Colon (tissue), 2 donors: ENCODE data around the gene PDE4A.
"Not testable (repeated sequence)": the region's sequence is repeated elsewhere in the genome, so short reads cannot be mapped to it uniquely, and the experiment has no call there.

Source experiments
- FAIRE-seq: peaks from 2 replicates; lab custom pipeline; 2012; peaks lifted over from hg19 to GRCh38; lab: Jason Lieb, UNC
- donor health status: control.
- donor health status: control.

PDE4A gene

DNA sequence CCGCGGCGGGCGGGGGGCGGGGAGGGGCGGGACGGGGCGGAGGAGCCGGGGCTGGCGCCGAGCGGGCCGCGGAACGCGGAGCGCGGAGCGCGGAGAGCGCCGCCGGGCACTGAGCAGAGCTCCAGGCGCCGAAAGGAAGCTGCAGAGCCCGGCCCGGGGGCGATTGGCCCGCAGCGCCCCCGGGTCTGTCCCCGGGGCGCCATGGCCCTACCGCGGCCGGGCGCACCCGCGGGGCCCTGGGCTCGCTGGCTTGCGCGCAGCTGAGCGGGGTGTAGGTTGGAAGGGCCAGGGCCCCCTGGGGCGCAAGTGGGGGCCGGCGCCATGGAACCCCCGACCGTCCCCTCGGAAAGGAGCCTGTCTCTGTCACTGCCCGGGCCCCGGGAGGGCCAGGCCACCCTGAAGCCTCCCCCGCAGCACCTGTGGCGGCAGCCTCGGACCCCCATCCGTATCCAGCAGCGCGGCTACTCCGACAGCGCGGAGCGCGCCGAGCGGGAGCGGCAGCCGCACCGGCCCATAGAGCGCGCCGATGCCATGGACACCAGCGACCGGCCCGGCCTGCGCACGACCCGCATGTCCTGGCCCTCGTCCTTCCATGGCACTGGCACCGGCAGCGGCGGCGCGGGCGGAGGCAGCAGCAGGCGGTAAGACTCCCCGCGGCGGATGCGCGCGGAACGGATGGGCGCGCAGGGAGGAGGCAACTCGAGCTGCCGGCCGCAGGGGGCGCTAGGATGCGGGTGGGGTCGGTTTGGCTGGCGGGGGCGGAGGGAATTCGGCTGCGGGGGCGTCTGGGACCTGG lies at the start of gene PDE4A:
PDE4A (plus strand) TSS at position 95 of the 796 bp plus-strand sequence; CDS start at position 322, 227 bp downstream.
- FAIRE-seq: no peak

DNA sequence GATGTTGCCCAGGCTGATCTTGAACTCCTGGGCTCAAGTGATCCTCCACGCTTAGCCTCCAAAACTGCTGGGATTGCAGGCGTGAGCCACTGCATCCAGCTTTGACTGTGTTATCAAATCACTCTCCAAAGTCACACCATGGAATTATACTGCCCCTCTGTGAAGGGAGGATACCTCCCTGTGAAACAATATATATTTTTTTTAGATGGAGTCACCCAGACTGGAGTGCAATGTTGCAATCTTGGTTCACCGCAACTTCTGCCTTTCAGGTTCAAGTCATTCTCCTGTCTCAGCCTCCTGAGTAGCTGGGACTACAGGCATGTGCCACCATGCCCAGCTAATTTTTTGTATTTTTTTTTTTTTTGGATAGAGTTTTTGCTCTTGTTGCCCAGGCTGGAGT lies 47.6 kb upstream of the PDE4A start:
- no peak for FAIRE-seq

DNA sequence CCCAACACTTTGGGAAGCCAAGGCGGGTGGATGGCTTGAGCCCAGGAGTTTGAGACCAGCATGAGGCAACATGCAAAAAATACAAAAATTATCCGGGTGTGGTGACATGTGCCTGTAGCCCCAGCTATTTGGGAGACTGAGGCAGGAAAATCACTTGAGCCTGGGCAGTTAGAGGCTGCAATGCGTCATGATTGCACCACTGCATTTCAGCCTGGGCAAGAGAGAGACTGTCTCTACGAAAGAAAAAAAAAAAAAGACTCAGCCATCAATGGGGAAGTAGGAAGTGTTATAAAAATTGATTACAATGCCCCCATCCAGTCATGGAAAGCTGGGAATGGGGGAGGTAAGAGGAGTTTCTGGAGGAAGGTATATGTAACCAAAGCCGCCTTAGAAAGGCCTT lies 45.4 kb upstream of the PDE4A start:
- FAIRE-seq: no peak

DNA sequence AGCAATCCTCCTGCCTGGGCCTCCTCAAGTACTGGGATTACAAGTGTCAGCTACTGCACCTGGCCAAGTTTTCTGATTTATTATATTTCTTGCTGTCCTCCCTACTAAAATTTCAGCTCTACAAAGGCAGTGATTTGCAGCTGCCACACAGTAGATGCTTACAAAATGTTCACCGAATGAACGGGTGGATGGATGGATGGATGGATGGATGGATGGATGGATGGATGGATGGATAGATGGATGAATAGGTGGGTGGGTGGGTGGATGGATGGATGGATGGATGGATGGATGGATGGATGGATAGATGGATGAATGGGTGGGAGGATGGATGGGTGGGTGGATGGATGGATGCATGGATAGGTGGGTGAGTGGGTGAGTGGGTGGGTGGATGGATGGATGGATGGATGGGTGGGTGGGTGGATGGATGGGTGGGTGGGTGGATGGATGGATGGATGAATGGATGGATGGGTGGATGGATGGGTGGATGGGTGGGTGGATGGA lies 43.1 kb upstream of the PDE4A start:
- FAIRE-seq: not testable (repeated sequence)

DNA sequence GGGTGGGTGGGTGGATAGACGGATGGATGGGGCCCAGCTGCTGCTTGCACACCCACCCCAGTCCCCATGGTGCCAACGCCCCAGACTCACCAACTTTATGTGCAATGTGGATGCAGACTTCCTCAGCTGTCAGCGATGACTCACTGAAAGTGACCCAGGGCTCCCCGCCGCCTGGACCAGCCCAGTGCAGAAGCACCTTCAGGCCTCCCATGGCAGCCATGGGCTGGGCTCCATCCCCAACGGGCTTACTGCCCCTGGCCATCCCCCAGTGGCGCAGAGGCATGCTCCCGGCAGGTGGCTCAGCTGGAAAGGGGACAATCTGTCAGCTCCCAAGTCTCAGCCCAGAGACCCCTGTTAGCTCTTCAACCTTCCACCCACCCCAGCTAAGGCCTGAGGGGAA lies 42.2 kb upstream of the PDE4A start:
- no peak for FAIRE-seq

DNA sequence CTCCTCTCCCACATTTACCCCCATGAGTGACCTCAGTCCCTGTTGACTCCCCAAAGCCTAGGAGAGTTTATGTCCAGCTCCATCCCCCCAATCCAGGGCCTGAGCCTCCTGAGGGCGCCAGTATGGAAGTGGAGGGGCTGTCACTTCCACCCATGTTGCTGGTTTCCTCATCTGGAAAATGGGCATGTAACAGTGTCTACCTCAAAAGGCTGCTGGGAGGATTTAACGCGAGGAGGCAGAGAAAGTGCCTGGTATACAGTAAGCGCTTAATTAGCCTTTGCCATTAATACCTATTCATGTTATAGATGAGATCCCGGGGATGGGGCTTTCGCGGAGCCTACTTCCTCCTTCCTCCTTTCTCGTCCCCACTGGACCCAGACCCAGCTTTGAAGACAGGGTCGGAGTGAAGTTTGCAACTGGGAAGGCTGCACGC lies 40.4 kb upstream of the PDE4A start:
- no peak for FAIRE-seq

DNA sequence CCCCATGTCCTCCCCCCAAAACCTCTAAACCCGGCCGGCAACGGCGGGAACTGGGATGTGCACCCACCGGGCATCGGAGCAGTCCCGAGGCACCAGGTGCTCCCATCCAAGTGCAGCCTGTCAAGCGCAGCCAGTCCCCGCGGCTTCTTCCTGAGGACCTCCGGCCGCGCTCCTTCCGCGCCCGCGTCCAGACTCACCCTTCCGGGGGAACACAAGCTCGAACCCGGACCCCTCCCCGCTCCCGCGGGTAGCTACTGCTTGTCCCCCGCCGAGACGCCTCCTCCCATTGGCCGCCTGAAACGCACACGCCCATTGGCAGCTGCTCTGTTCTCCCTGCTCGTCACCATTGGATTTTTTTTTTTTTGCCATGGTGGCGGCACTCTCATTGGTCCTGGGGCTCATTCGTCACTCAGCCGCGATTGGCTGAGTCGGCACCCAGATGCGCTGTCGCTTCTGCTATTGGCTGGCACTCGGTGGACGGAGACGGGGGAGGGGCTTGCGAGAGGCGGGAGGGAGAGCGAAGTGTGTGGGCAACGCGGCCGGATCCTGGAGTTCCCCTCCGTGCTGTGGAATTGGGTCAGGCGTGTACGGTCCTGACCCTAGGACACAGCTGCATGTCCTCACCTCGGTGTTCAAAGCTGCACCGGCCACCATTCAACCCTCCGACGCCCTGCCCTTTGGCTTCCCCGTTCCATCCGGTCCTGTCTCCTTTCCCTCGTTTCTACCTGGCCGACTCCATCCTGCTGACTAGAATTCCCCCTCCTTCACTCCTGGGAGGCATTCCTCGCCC lies 39.8 kb upstream of the PDE4A start, which contains the start of gene TYK2:
TYK2 (minus strand) TSS at position 260 of the 790 bp plus-strand sequence. CDS start 2,166 bp downstream, outside the sequence.
- FAIRE-seq: peak; percentile 87

DNA sequence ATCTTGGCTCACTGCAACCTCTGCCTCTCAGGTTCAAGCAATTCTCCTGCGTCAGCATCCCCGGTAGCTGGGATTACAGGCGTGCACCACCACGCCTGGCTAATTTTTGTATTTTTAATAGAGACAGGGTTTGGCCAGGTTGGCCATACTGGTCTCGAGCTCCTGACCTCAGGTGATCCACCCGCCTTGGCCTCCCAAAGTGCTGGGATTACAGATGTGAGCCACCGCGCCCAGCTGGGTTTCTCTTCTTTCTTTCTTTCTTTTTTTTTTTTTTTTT lies 37.2 kb upstream of the PDE4A start:
- FAIRE-seq: not testable (repeated sequence)

DNA sequence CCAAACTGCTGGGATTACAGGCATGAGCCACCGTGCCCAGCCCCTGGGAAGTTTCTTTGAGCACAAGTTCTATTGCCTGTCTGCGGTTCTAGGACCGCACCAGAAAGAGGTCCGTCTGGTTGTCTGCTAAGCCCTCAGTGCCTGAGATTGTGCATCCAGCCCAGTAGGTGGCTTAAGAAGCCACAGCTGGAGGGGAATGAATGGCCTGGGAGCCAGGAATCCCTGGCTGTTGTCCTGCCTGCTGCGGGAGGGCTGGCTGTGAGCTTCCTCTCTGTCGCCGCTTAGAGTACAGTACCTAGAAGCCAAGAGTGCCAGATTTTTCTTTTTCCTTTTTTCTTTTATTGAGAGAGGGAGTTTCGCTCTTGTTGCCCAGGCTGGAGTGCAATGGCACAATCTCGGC lies 35.8 kb upstream of the PDE4A start:
- no peak for FAIRE-seq

DNA sequence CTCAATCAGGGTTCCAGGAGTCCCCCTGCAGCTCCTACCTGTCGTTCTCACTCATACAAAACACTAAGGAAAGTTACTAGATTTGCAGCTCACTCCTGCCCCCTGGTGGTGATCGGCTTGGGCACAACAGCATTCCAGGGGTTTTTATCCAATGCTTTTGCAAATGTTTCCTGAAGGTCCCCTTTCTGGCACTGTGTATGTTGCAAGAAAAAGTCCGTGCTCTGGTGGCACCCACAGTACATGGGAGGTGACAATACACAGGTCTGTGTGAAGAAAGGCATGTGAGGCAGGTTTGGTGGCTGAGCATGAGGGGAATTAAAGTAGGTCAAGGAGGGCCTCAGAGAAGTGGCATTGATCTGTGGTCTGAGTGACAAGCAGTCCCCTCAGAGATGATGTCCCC lies 31.4 kb upstream of the PDE4A start:
- no peak for FAIRE-seq

DNA sequence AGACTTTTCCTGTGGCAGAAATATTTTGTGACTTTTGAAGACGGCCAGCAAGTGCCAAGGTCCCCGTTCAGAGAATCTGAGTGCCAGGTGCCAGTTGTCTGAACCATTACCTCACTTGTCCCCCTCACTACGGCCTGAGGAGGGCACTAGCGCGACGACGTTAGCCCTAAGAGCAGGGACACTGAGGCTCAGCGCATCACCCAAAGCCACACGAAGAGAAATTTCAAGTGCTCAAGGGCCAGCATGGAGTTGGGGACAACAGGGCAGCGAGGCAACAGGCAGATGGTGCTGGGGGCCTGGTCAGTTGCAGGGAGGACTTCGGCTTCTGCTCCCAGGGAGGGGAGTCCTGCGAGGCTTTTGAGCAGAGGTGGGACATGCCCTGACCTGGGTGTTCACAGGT lies 30.5 kb upstream of the PDE4A start:
- no peak for FAIRE-seq

DNA sequence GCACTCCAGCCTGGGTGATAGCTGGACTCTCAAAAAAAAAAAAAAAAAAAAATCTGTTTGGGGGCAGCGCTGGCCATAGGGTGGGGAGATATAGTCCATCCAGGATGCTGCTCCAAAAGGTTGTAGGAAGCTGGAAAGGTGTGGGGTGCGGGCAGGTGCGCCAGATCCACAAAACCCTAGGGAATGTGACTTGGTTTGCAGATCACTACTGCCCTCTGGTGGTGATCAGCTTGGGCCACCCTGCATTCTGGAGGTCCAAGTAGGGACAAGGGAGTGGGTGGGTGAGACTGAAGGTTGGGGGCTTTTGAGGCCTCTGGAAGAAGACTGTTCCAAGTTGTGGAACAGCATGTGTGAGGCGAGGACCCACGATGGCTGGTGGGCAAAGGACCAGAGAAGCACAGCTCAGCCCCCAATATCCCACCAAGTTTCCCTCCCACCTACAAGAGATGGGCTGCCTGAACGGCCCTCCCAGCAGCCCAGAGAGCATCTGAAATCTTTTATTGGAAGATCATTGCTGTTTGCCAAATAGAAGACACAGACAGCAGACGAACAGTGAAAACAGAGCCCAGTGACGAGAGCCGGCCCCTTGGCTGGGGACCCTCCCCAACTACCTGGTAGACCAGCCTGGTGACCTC lies 29.6 kb upstream of the PDE4A start:
- no peak for FAIRE-seq

DNA sequence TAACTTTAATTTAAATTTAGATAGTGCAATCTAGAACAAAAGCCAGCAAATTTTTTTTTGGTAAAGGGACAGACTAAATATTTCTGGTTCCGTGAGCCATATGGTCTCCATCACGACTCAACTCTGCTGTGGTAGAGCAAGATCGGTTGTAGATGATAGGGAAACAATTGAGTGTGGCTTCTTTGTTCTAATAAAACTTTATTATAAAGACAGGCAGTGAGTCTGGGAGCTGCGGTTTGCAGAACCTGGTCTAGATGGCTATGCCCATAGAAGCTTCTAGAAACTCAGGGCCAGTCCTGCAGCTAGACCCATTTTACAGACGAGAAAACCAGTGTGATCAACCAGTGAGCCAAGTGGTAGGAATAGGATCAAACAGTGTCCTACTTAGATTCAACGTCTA lies 28.2 kb upstream of the PDE4A start:
- FAIRE-seq: no peak

DNA sequence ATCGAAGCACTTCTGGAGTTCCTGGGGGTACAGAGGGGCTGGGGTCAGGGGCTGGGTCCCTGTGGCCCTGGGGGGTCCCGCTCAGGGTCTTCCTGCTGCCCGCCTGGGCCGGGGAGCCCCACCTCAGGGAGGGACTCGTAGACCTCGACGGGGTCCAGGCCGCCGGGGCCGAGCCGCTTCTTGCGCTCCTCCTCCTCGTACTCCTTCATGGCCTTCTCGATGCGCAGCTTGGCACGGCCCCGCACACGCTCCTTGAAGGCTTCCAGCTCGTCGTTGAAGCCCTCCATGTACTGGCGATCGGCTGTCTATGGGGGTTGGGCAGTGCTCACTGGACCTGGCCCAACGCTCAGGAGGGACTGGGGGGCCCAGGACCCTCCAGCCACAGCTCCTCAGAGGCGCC lies 27.2 kb upstream of the PDE4A start:
- FAIRE-seq: no peak

DNA sequence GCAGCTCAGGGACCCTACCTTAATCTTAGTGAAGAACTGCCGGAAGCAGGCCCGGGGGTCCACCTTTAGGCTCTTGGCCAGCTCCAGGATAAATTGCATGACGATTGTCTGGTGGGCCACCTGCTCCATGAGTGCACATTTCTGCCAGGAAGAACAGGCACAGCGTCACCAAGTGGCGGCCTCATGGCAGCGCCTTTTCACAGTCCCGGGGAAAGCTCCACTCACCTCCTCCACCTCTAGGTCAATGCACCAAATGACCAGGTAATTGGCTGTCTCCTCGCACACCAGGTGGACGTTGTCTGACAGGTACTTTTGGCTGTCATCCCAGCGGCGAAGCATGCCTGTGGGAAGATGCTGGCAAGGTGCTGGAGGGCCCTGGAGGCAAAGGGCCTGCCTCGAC lies 25.3 kb upstream of the PDE4A start:
- FAIRE-seq: no peak

DNA sequence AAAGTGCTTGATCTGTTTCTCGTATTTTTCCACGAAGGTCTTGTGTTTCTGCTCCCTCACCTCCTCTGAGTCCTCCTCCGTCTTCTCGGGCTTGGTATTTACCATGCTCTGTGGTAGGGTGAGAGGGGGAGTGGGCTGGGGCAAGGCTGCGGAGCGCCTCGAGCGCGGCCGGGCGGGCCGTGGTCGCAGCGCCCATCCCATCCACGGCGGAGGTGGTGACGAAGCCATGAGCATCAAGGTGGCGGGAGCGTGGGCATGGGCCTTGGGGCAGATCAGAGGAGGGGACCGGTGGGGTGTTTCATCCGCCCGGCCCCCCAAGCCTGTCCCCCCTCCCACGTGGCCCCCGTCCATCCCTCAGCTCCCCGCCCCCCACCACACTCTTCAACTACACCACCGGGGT lies 24.9 kb upstream of the PDE4A start:
- no peak for FAIRE-seq

DNA sequence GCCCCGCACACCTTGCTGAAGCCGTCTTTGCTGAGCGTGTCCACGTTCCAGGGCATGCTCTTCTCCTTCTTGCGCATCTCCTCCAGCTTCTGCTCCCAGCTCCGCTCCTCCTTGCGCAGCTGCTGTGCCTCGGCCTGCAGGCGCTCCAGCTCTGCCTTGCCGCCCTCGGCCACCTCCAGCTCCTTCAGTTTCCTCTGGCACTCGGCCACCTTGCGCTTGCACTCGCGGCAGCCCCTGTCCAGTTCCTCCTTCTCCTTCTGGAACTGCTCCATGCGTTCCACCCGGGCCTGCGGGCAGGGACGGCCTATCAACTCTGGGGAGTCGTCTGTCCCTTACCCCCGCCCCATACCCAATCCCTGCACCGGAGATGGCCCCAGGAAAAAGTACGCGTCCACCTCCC lies 24.4 kb upstream of the PDE4A start:
- no peak for FAIRE-seq

DNA sequence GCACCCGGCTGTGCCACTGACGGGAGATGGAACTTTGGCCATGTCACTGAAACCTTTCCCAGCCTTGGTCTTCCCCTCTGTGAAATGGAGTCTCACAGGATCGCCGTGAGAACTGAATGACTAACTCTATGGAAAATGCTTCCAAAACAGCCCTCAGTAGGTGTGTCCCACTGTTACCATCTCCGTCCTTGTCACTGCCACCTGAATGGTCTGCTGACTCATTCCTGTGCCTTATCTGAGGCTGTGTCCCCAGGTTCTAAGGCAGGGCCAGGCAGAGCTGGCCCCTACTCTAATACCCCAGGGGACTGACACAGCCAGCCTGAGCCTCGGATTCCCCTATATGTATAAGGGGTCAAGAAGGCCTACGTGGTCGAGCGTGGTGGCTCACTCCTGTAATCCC lies 21.5 kb upstream of the PDE4A start:
- no peak for FAIRE-seq

DNA sequence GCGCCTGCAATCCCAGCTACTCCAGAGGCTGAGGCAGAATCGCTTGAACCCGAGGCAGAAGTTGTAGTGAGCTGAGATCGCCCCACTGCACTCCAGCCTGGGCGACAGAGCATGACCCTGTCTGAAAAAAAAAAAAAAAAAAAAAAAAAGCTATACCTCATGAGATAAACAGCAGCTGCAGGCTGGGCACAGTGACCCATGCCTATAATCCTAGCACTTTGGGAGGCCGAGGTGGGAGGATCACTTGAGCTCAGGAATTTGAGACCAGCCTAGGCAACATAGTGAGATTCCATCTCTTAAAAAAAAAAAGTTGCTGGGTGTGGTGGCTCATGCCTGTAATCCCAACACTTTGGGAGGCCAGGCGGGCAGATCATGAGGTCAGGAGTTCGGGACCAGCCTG lies 21.0 kb upstream of the PDE4A start:
- FAIRE-seq: not testable (repeated sequence)

DNA sequence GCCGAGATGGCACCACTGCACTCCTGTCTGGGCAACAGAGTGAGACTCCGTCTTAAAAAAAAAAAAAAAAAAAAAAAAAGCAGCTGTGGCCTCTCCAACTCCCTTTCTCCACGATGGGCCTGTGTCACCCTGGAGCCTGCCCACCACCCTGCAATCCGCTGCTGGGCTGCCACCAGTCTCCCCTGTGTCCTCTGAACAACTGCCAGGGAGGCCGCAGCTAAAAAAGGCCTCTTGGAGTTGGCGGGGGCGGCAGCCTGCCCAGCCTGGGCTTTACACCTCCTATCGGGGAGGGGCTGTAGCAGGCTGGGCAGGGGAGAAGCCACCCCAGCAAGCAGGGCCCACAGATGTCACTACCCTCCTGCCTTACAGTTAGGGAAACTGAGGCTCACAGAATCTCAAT lies 20.5 kb upstream of the PDE4A start:
- no peak for FAIRE-seq

DNA sequence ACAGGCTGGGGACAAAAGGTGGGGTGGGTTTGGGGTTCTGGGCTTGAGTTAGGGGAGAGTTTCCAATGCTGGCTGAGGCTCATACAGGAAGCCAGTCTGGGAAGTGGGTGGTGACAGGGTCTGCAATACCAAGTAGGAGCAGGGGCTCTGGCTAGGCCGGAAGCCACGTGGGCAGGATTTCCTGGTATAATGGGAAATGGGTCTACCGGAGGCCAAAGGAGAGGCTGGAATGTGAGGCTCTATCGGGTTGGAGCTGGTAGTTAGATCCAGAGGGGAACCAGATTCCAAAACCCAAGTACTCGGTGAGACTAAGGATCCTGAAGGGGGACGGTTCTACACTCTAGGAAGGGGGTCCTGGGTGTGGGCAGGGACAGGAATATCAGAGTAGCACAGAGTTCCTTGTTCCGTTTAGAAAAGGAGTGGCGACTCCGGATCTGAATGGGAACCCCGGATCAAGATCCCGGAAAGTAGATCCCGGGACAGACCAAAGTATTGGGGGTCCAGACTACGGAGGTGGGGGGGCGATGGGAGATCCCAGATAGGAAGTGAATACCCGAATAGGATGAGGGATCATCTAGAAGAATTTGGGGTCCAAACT lies 17.8 kb upstream of the PDE4A start:
- FAIRE-seq: no peak
